Osteocyte (in vitro differentiated cells): ENCODE results near the gene PCDHGA2. TPM values are rescaled to one million over a fixed set of nuclear protein-coding genes. Genes with fewer than 3 reads are reported as not detected.
"Not testable (repeated sequence)": the region's sequence is repeated elsewhere in the genome, so short reads cannot be mapped to it uniquely, and the experiment has no call there.

Experiments used
- DNase-seq: peaks from one replicate; pipeline ENCODE4 v3.0.0; 2021; ENCODE audit warnings: mixed read lengths; ENCODE audit not compliant: unreplicated experiment; ENCODE audit errors: extremely low spot score
- H3K27ac Mint-ChIP-seq: one replicate; pipeline ENCODE4 v1.8.0; 2021; ENCODE audit warnings: mild to moderate bottlenecking, mixed read lengths; ENCODE audit not compliant: unreplicated experiment
- H3K27me3 Mint-ChIP-seq: one replicate; pipeline ENCODE4 v1.8.0; 2021; ENCODE audit warnings: mixed read lengths; ENCODE audit not compliant: unreplicated experiment
- H3K36me3 Mint-ChIP-seq: one replicate; pipeline ENCODE4 v1.8.0; 2021; ENCODE audit warnings: mixed read lengths; ENCODE audit not compliant: unreplicated experiment
- H3K4me1 Mint-ChIP-seq: one replicate; pipeline ENCODE4 v1.8.0; 2021; ENCODE audit warnings: mixed read lengths; ENCODE audit not compliant: unreplicated experiment
- H3K4me3 Mint-ChIP-seq: one replicate; pipeline ENCODE4 v1.8.0; 2021; ENCODE audit warnings: mild to moderate bottlenecking, moderate library complexity, mixed read lengths; ENCODE audit not compliant: unreplicated experiment
- H3K9me3 Mint-ChIP-seq: one replicate; pipeline ENCODE4 v1.8.0; 2021; ENCODE audit warnings: mixed read lengths; ENCODE audit not compliant: unreplicated experiment
- long read RNA-seq: library from polyadenylated mRNA; unstranded; transcript quantifications from one replicate; pipeline ENCODE4 v2.0.0, GENCODE V29; 2021
- total RNA-seq: library from RNA; stranded (reverse); gene quantifications from 2 replicates; pipeline ENCODE4 v1.2.1, GENCODE V29; 2021
- TF ChIP-seq, protein P1 (sequence below): fragments of 200-600 bp; sonication (generic); IDR thresholded peaks from 2 replicates; pipeline ENCODE4 v1.5.0; 2021; ENCODE audit warnings: antibody characterized with exemption, mild to moderate bottlenecking, moderate library complexity

PCDHGA2 gene
- total RNA-seq: 0.21 TPM in 1 of 2 replicates, not detected in the other
- long read RNA-seq: 0 reads

DNA sequence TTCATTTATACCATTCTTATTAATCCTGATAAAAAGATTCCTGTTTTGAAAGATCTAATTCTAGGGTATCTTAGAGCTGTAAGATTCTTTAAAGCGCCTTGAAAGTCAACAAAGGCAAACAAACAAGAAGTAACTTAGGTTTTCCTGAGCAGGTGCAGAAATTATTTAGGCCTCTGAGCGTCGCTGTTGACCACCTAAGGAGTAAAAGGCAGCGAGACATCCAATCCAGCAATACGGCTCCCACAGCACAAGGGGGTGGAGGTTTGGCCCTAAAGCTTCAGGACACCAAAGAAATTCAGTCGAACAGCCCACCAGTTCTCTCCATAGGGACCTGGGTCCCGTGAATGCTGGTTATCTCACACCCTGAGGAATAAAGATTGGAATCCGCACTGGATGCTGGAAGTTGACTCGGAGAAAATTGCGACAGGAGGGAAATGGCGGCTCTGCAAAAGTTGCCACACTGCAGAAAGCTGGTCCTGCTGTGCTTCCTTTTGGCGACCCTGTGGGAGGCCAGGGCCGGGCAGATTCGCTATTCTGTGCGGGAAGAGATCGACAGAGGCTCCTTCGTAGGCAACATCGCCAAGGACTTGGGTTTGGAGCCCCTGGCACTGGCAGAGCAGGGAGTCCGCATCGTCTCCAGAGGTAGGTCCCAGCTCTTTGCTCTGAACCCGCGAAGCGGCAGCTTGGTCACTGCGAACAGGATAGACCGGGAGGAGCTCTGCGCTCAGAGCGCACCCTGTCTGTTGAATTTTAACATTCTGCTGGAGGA is at the start of gene PCDHGA2:
Gene PCDHGA2 (plus strand): TSS at position 223 of the 769 bp plus-strand sequence.
- H3K36me3 Mint-ChIP-seq: no peaks in the 10 kb centered on the region
- no peak within 1 kb of the TSS for H3K4me3 Mint-ChIP-seq
- peaks cover 51% of the 10 kb centered on the region for H3K9me3 Mint-ChIP-seq
- H3K27ac Mint-ChIP-seq: no peak within 1 kb of the TSS
- H3K4me1 Mint-ChIP-seq: no peaks in the 10 kb centered on the region
- peaks cover 2% of the 10 kb centered on the region for H3K27me3 Mint-ChIP-seq
- TF ChIP-seq, protein P1, sequence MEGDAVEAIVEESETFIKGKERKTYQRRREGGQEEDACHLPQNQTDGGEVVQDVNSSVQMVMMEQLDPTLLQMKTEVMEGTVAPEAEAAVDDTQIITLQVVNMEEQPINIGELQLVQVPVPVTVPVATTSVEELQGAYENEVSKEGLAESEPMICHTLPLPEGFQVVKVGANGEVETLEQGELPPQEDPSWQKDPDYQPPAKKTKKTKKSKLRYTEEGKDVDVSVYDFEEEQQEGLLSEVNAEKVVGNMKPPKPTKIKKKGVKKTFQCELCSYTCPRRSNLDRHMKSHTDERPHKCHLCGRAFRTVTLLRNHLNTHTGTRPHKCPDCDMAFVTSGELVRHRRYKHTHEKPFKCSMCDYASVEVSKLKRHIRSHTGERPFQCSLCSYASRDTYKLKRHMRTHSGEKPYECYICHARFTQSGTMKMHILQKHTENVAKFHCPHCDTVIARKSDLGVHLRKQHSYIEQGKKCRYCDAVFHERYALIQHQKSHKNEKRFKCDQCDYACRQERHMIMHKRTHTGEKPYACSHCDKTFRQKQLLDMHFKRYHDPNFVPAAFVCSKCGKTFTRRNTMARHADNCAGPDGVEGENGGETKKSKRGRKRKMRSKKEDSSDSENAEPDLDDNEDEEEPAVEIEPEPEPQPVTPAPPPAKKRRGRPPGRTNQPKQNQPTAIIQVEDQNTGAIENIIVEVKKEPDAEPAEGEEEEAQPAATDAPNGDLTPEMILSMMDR: no peak
- no peak for DNase-seq

- DNase-seq: no peak
- H3K4me3 Mint-ChIP-seq: no peak overlapping the region
- peaks cover 49% of the 10 kb centered on the region for H3K9me3 Mint-ChIP-seq
- peaks cover 14% of the 10 kb centered on the region for H3K36me3 Mint-ChIP-seq
- TF ChIP-seq, protein P1: no peak
- no peaks in the 10 kb centered on the region for H3K27me3 Mint-ChIP-seq
- no peaks in the 10 kb centered on the region for H3K4me1 Mint-ChIP-seq
- H3K27ac Mint-ChIP-seq: no peak overlapping the region
Observed at GRCh38 chr5:141298376-141298775, 40.2 kb upstream of the PCDHGA2 start.

DNA sequence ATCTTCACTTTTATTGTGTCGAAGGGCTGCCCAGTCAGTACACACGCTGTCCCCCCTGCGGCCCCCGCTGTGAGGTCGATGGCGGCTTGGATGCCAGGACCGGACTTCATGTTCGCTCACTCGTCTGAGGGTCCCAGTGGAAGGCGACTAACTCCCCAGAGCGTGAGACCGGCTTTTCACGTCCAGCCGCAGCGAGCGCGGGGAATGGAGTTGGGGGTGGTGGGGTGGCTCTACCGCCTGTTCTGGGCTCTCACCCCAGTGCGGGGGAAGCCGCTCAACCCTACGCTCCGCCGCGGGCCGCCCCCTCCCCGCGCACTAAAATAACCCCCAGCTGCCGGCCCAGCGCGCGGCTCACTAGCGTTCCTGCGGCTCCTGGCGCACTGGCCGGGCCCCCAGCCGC is 34.8 kb upstream of the PCDHGA2 start, which contains the start of gene SLC25A2:
Gene SLC25A2 (minus strand): TSS at position 294 of the 400 bp plus-strand sequence. CDS start 184 bp downstream, at position 110.
- TF ChIP-seq, protein P1: no peak
- no peak for DNase-seq
- H3K27me3 Mint-ChIP-seq: no peaks in the 10 kb centered on the region
- no peak within 1 kb of the TSS for H3K4me3 Mint-ChIP-seq
- peaks cover 32% of the 10 kb centered on the region for H3K9me3 Mint-ChIP-seq
- H3K36me3 Mint-ChIP-seq: peaks cover 19% of the 10 kb centered on the region
- H3K27ac Mint-ChIP-seq: no peak within 1 kb of the TSS
- no peaks in the 10 kb centered on the region for H3K4me1 Mint-ChIP-seq

GRCh38 chr5:141306630-141307029 is 31.9 kb upstream of the PCDHGA2 start:
- H3K4me3 Mint-ChIP-seq: no peak overlapping the region
- TF ChIP-seq, protein P1: no peak
- H3K4me1 Mint-ChIP-seq: no peaks in the 10 kb centered on the region
- H3K36me3 Mint-ChIP-seq: peaks cover 33% of the 10 kb centered on the region
- H3K9me3 Mint-ChIP-seq: peaks cover 35% of the 10 kb centered on the region
- H3K27ac Mint-ChIP-seq: no peak overlapping the region
- no peak for DNase-seq
- H3K27me3 Mint-ChIP-seq: no peaks in the 10 kb centered on the region

GRCh38 chr5:141313711-141314110 is 24.8 kb upstream of the PCDHGA2 start:
- TF ChIP-seq, protein P1: no peak
- H3K9me3 Mint-ChIP-seq: peaks cover 55% of the 10 kb centered on the region
- DNase-seq: no peak
- no peaks in the 10 kb centered on the region for H3K27me3 Mint-ChIP-seq
- H3K27ac Mint-ChIP-seq: no peak overlapping the region
- peaks cover 1% of the 10 kb centered on the region for H3K4me1 Mint-ChIP-seq
- peaks cover 81% of the 10 kb centered on the region for H3K36me3 Mint-ChIP-seq
- no peak overlapping the region for H3K4me3 Mint-ChIP-seq

- not testable (repeated sequence) for H3K4me3 Mint-ChIP-seq, H3K27ac Mint-ChIP-seq, H3K27me3 Mint-ChIP-seq, DNase-seq
- peaks cover 62% of the 10 kb centered on the region for H3K9me3 Mint-ChIP-seq
- peaks cover 12% of the 10 kb centered on the region for H3K4me1 Mint-ChIP-seq
- H3K36me3 Mint-ChIP-seq: peaks cover 88% of the 10 kb centered on the region
Observed at GRCh38 chr5:141316963-141317362, 21.6 kb upstream of the PCDHGA2 start.
